BLaER1 treated with 17β-estradiol and CSF1 and Interleukin-3, amounts not matched to agents 10 nM and 100 nM (cell line): ENCODE results near the gene CD59.

Experiments
- H3K27ac ChIP-seq, 11 experiments: shearing (Covaris generic); formaldehyde crosslinking; 2 replicates each; pipeline ENCODE4 v1.8.1; 2022
- H3K27me3 ChIP-seq, 11 experiments: shearing (Covaris generic); formaldehyde crosslinking; 2 replicates each; pipeline ENCODE4 v1.8.1; 2022
- H3K36me3 ChIP-seq, 11 experiments: shearing (Covaris generic); formaldehyde crosslinking; 2 replicates each; pipeline ENCODE4 v1.8.1; 2022
- H3K4me1 ChIP-seq, 10 experiments: shearing (Covaris generic); formaldehyde crosslinking; 2 replicates each; pipeline ENCODE4 v1.8.1; 2022
- H3K4me2 ChIP-seq, 11 experiments: shearing (Covaris generic); formaldehyde crosslinking; 2 replicates each; pipeline ENCODE4 v1.8.1; 2022
- H3K4me3 ChIP-seq, 10 experiments: shearing (Covaris generic); formaldehyde crosslinking; 2 replicates each; pipeline ENCODE4 v1.8.1; 2022
- H3K9ac ChIP-seq, 11 experiments: shearing (Covaris generic); formaldehyde crosslinking; 2 replicates each; pipeline ENCODE4 v1.8.1; 2022
- H3K9me3 ChIP-seq, 11 experiments: shearing (Covaris generic); formaldehyde crosslinking; replicated peaks in 1 of 11; 2 replicates each; pipeline ENCODE4 v1.8.1; 2022
- H4K20me1 ChIP-seq, 11 experiments: shearing (Covaris generic); formaldehyde crosslinking; 2 replicates each; pipeline ENCODE4 v1.8.1; 2022
- Cebpa-rat ChIP-seq, 11 experiments: shearing (Covaris generic); IDR thresholded peaks; 2 replicates each; pipeline ENCODE4 v1.8.1; 2022

The CD59 gene

DNA sequence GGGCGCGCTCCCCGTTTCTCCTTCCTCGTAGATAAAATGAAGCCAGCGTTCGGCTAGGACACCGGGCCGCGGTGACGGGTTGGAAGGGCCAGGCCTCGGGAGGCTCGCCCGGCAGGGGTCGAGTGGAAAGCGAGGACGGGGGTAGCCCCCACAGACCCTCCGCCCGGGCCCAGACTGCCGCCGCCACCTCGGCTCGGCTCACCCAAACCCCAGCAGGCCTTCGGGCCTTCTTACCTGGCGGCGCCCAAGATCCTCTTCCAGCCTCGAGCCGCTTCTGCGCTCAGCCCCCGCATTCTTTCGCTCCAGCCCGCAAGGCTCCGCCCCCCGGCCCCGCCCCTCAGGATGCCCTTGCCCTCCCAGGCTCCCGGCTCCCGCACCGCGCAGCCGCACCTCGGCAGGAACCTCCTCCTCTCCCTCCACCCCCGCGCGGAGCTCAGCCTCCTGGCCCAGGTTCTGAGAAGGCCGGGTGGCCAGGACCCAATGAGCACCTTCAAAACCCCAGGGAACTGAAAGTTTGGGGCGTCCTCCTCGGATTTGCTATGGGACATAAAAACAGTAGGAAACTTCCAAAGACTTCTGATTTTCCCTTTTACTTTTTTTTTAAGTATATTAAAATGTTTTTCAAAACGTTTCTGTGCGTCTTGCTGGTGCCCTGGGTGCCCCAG is at the start of gene CD59:
CD59 (minus strand) TSS at position 276 of the 665 bp plus-strand sequence. CDS start 13,978 bp downstream, outside the sequence.
- no peaks in the 10 kb centered on the region for H3K9me3 ChIP-seq
- H3K4me1 ChIP-seq = peaks cover 40 to 51% (median 48%) of the 10 kb centered on the region in 10 experiments
- H3K27ac ChIP-seq = peak within 1 kb of the TSS; percentile 74 to 87 (median 82)
- peaks cover 0 to 20% (median 6%) of the 10 kb centered on the region in 11 experiments; a peak in 9 of 22 replicates for H3K36me3 ChIP-seq
- peaks cover 0 to 11% (median 0%) of the 10 kb centered on the region in 11 experiments; a peak in 3 of 22 replicates for H3K27me3 ChIP-seq
- peak within 1 kb of the TSS; percentile 77 to 92 (median 86) for H3K9ac ChIP-seq
- no peak for TF ChIP-seq Cebpa-rat (IDR thresholded peaks at IDR 0.05)
- peaks cover 0 to 38% (median 12%) of the 10 kb centered on the region in 11 experiments; a peak in 8 of 22 replicates for H4K20me1 ChIP-seq
- H3K4me2 ChIP-seq = peak within 1 kb of the TSS; percentile 83 to 99 (median 94)
- H3K4me3 ChIP-seq = peak within 1 kb of the TSS; percentile 71 to 95 (median 83)

GRCh38 chr11:33785609-33786008 is 49.4 kb upstream of the CD59 start:
- no peaks in the 10 kb centered on the region for H3K36me3 ChIP-seq
- H3K27me3 ChIP-seq = no peaks in the 10 kb centered on the region
- H3K9me3 ChIP-seq = peaks cover 0 to 8% (median 0%) of the 10 kb centered on the region in 11 experiments; a peak in 2 of 22 replicates
- no peak for TF ChIP-seq Cebpa-rat (IDR thresholded peaks at IDR 0.05)
- no peak overlapping the region for H3K9ac ChIP-seq
- no peak overlapping the region for H3K27ac ChIP-seq
- no peak overlapping the region for H3K4me3 ChIP-seq
- H4K20me1 ChIP-seq = no peaks in the 10 kb centered on the region
- peaks cover 5 to 19% (median 14%) of the 10 kb centered on the region in 10 experiments; a peak in 18 of 20 replicates for H3K4me1 ChIP-seq
- H3K4me2 ChIP-seq = no peak overlapping the region

- no peaks in the 10 kb centered on the region for H4K20me1 ChIP-seq
- peaks cover 7 to 16% (median 14%) of the 10 kb centered on the region in 11 experiments for H3K27me3 ChIP-seq
- no peaks in the 10 kb centered on the region for H3K36me3 ChIP-seq
- H3K4me3 ChIP-seq = no peak overlapping the region
- no peaks in the 10 kb centered on the region for H3K9me3 ChIP-seq
- no peak overlapping the region for H3K9ac ChIP-seq
- no peak for TF ChIP-seq Cebpa-rat (IDR thresholded peaks at IDR 0.05)
- no peak overlapping the region for H3K27ac ChIP-seq
- H3K4me1 ChIP-seq = peaks cover 2 to 13% (median 5%) of the 10 kb centered on the region in 10 experiments; a peak in 18 of 20 replicates
- H3K4me2 ChIP-seq = no peak overlapping the region
Measured at GRCh38 chr11:33779849-33780528, 43.8 kb upstream of the CD59 start.

- TF ChIP-seq Cebpa-rat (IDR thresholded peaks at IDR 0.05) = no peak
- H4K20me1 ChIP-seq = peaks cover 0 to 4% (median 0%) of the 10 kb centered on the region in 11 experiments; a peak in 5 of 22 replicates
- no peak overlapping the region for H3K4me3 ChIP-seq
- no peak overlapping the region for H3K27ac ChIP-seq
- H3K9me3 ChIP-seq = no peaks in the 10 kb centered on the region
- peaks cover 10 to 21% (median 17%) of the 10 kb centered on the region in 11 experiments for H3K27me3 ChIP-seq
- peak overlapping the region in 5 of 11 experiments; percentile 4 to 25 (median 16); a peak in 4 of 22 replicates for H3K4me2 ChIP-seq
- no peak overlapping the region for H3K9ac ChIP-seq
- H3K4me1 ChIP-seq = peaks cover 5 to 17% (median 9%) of the 10 kb centered on the region in 10 experiments; a peak in 19 of 20 replicates
- no peaks in the 10 kb centered on the region for H3K36me3 ChIP-seq
Measured at GRCh38 chr11:33778675-33779074, 42.5 kb upstream of the CD59 start.

- H3K27me3 ChIP-seq = peaks cover 10 to 21% (median 17%) of the 10 kb centered on the region in 11 experiments
Measured at GRCh38 chr11:33777906-33778305, 41.7 kb upstream of the CD59 start.

DNA sequence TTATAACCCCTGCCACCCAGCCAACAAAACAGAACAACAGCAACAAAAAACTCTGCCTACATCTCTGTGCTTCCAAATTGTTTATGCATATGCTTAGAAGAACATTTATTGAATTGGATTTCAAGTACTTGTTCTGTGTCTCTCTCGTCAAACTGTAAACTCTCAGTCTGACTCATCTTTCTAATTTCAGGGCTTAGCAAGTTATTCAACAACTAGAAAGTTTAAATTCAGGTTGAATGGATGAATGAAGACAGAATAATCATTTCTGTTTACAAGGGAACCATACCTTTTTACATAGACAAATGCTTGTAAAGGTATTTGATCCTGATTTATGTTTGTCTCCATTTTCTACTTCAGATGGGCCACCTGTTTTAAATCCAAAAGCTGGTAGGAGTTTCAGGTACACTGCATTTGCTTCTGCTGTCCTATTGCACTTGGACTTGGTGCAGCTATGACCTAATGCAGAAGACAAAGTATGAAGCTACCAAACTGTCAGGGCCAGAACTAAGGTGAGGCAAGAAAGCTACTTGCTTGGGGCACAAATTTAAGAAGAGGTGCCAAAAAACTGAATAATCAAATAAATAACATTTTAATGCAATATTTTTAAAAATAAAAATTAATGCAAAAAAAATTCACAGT is 39.7 kb upstream of the CD59 start:
- Histone ChIP-seq H3K4me1 (peaks cover 20 to 35% (median 26%) of the 10 kb centered on the region in 10 experiments), H3K27me3 (peaks cover 10 to 21% (median 17%) of the 10 kb centered on the region in 11 experiments), H3K4me2 (no peak overlapping the region), H3K4me3 (no peak overlapping the region), H3K9ac (no peak overlapping the region), H4K20me1 (peaks cover 7 to 31% (median 22%) of the 10 kb centered on the region in 11 experiments; a peak in 19 of 22 replicates), H3K27ac (no peak overlapping the region), H3K36me3 (no peaks in the 10 kb centered on the region), H3K9me3 (no peaks in the 10 kb centered on the region)
- no peak for TF ChIP-seq Cebpa-rat (IDR thresholded peaks at IDR 0.05)

More at GRCh38 chr11:33777906-33778305, 41.7 kb upstream of the CD59 start:
- 0 out of 22 replicates have a peak overlapping the region, but pooled peaks of 1 of the 11 experiments have one; percentile 4 for H3K4me2 ChIP-seq
- H3K36me3 ChIP-seq = no peaks in the 10 kb centered on the region
- H3K4me1 ChIP-seq = peaks cover 13 to 24% (median 16%) of the 10 kb centered on the region in 10 experiments
- H4K20me1 ChIP-seq = peaks cover 1 to 12% (median 6%) of the 10 kb centered on the region in 11 experiments; a peak in 19 of 22 replicates
- H3K9me3 ChIP-seq = no peaks in the 10 kb centered on the region
- no peak overlapping the region for H3K27ac ChIP-seq
- no peak overlapping the region for H3K9ac ChIP-seq
- H3K4me3 ChIP-seq = no peak overlapping the region
- TF ChIP-seq Cebpa-rat (IDR thresholded peaks at IDR 0.05) = no peak

DNA sequence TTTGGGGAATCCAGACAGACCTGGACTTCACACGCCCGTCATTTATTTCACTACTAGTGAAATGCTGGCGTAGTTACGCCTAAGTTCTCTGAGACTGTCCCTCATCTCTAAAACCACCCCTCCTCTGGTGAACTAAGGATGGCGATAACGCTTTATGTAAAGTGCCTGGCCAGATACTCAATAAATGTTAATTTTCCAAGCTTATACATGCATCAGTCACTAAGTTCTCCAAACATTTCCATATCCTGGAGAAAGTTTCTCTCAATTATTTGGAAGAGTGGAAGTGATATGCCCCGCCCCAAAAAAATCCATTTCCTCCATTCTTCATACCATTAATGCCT is 39.2 kb upstream of the CD59 start:
- H3K4me3 ChIP-seq = 0 out of 20 replicates have a peak overlapping the region, but pooled peaks of 1 of the 10 experiments have one; percentile 90
- no peak overlapping the region for H3K9ac ChIP-seq
- H3K9me3 ChIP-seq = no peaks in the 10 kb centered on the region
- peaks cover 7 to 36% (median 23%) of the 10 kb centered on the region in 11 experiments; a peak in 19 of 22 replicates for H4K20me1 ChIP-seq
- peaks cover 10 to 21% (median 17%) of the 10 kb centered on the region in 11 experiments for H3K27me3 ChIP-seq
- H3K36me3 ChIP-seq = peaks cover 2 to 3% (median 2%) of the 10 kb centered on the region in 11 experiments; a peak in 16 of 22 replicates
- no peak for TF ChIP-seq Cebpa-rat (IDR thresholded peaks at IDR 0.05)
- H3K4me2 ChIP-seq = peak overlapping the region; percentile 85 to 99 (median 92); a peak in 18 of 22 replicates
- no peak overlapping the region for H3K27ac ChIP-seq
- H3K4me1 ChIP-seq = peaks cover 20 to 35% (median 26%) of the 10 kb centered on the region in 10 experiments

- peaks cover 7 to 8% (median 8%) of the 10 kb centered on the region in 11 experiments; a peak in 17 of 22 replicates for H3K36me3 ChIP-seq
- peak overlapping the region; percentile 49 to 88 (median 79); a peak in 21 of 22 replicates for H3K9ac ChIP-seq
- H3K9me3 ChIP-seq = no peaks in the 10 kb centered on the region
- peaks cover 10 to 21% (median 17%) of the 10 kb centered on the region in 11 experiments for H3K27me3 ChIP-seq
- peaks cover 20 to 35% (median 26%) of the 10 kb centered on the region in 10 experiments for H3K4me1 ChIP-seq
- TF ChIP-seq Cebpa-rat (IDR thresholded peaks at IDR 0.05) = no peak
- peaks cover 7 to 40% (median 28%) of the 10 kb centered on the region in 11 experiments; a peak in 19 of 22 replicates for H4K20me1 ChIP-seq
- H3K4me2 ChIP-seq = peak overlapping the region; percentile 85 to 99 (median 92)
- H3K4me3 ChIP-seq = peak overlapping the region; percentile 83 to 100 (median 96)
- H3K27ac ChIP-seq = peak overlapping the region in 8 of 11 experiments; percentile 6 to 68 (median 36); a peak in 11 of 22 replicates
Measured at GRCh38 chr11:33774736-33775466, 38.7 kb upstream of the CD59 start.
